Measurements from ENCODE around the gene PRKG2. TPM values are rescaled to one million over a fixed set of nuclear protein-coding genes. Genes with fewer than 3 reads are reported as not detected.
A peak's percentile ranks its signal among the peaks of the same experiment; 100 is the strongest.

The PRKG2 gene
- total RNA-seq, 1 experiment from 2014 or later: 0.05 TPM

DNA sequence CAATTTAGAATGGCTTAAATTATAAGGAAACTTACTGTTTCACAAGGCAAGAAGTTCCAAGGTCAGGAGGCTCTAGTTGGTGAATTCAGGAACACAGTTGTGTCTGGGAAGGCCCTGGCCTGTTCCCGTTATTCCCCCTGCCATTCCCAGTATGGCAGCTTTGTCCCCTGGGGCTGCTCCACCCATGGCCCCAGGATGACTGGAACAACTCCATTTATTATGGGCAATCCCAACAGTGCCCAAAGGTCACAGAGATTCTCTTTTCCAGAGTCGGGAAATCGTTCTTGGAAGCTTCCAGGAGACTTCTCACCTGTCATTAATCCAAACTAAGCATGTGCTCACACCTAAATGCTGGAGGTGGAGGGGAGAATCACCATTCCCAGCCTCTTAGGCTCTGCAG, 2.8 kb upstream of the PRKG2 start:
- DNase-seq (ENCODE audit: low read depth): no peak

DNA sequence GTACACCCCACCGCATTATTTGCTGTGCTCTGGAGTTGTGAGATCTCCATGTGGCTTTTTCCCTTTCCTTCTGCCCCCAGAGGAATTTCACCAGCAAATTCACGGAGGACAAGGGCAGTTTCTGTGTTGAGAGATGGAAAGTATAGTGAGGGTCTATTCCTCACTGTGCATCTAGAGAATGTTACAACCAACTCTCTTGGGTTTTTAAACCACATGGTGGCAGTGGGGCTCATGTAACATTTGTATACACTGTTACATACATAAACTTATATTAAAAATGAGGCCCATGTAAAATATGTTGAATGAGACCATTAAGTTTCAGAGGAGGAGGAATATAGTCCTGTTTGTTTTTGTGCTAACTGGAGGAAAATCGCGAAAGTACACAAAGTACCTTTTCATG, 909 bp upstream of the PRKG2 start:
- no peak for DNase-seq (ENCODE audit: low read depth)

DNA sequence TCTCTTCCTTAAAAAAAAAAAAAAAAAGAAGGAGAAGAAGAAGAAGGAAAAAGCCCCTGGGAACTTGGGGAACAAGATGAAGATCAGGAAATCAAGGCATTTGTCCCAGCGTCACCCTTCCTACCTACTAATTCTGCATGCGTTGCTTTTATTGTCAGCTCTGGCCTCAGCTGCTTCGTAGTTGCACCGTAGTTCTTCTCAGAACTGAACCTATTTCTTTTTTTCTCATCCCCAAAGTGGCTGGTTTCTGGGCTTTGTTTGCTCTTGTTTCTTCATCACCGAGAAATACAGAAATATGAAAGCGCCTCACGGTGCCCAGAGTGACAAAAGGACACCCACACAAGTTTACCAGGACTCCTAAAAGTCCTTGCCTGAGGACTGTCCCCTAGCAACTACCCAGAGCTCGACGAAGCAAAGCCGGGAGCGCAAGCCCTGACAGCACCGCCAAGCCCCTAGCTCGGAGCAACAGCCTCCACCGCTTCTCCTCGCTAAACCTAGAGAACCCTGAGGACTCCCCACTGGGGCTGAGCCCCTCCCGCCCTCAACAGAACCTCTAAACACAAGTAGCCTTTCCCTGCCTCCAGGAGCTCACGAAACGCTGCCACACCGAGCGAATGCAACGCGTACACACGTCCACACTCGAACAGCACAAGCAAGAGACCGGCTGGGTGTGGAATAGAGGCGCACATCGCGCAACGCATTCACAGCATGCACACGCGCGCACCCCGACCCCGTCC, 710 bp downstream of the PRKG2 start:
- DNase-seq (ENCODE audit: low read depth): no peak

DNA sequence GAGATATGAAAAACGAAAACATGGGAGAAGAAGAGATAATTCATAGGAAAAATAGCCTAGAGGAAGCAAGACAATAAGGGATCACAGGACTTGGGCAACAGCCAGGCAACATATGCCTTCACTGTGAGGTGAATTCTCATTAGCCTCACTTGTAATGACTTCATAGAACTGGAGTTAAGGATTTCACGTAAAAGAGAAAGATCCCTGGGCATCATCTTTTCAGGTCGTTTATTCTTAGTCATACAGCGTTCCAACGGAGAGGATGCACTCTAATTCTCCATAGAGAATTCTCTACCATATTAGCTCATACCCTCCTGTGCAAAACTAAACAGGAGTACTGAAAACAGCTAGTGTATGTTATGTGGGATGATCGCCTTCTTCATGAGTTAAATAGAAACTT, 1.4 kb downstream of the PRKG2 start:
- no peak for DNase-seq (ENCODE audit: low read depth)

DNA sequence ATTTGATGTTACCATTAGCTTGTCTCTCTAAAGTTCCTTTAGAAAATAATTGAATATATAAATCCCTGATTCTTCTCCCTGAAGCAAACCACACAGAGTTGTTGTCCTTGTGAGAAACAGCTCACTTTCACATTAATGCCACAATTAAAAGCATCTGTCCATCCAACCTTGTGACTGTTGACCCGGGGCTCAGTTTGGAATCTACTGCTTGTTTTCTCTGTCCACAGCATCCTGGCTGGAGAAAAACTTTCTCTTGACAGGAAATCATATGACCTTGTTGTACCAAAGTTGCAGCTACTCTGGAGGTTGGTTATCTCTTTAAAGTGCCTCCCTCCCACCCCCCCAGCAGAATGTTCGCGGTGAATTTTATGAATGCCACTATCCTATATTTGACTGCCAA, 3.1 kb downstream of the PRKG2 start:
- no peak for DNase-seq (ENCODE audit: low read depth)

DNA sequence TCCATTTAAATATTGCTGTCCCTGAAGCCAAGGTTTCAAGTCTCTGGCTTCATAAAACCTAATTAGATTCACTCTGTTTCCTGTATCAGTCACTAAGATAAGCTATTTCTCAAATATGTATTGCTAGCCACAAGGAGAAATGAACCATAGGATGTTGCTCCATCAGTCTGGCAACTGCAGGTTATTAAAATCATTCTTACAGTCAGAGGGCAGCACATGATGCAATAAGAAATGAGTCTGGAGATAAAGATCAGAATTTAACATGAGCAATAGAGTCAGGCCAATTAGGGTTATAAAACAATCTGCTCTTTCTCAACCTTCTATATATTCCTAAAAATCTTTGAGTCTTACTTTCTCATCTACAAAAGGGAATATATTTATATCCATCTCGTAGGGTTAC, 7.2 kb downstream of the PRKG2 start:
- no peak for DNase-seq (ENCODE audit: low read depth)

DNA sequence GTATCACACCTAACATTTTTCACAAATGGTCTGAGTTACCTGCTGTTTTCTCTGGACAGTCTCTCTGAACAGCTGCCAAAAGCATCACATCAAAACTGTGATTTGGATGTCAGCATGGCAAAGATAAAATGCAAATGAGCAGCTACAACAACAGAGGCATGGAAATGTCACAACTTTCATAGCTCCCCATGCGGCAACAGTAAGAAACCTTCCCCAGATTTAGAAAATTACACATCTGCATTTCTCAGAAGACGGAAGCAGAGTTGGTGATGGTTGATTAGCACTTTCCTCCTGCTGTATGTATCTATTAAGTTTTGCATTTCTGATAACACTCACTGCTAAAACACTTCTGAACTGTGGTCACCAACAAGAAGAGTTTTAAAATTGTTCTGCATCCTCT, 9.7 kb downstream of the PRKG2 start:
- DNase-seq (ENCODE audit: low read depth): no peak

DNA sequence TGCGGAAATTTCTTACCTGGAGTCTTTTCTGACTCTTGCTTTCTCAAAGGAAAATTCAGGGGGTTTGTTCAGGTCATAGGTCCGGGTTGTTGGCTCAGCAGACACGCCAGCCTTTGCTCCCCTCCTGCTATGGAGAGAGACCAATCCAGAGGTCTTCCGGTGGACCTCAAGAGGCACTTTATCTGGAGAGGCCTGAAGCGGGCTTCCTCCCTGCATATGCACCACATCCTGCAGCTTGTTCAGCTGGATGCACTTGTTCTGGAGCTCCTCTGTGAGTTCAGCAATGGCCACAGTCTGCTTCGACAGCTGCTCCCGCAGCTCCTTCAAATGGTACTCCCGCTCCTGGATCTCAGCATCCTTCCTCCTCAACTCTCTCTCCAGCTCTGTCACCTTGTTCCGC, 10.5 kb downstream of the PRKG2 start:
- DNase-seq (ENCODE audit: low read depth): no peak

DNA sequence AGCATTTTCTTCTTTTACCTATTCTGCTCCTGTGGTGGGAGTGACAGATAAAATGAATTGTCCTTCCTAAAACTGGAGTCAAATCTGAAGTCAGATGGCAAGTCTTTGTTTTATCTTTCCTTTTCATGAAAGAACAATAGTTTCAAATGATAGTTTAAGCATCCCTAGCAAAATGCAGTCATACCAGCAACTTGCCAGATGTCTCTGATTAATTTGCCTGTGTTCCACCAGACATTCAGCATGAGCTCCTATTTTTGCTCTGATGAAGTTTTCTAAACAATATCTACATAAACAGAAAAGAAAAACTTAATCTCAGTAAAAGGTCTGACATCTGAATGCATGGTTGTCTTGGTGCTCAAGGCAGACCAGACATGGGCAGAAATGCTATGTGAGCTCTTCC, 15.2 kb downstream of the PRKG2 start:
- DNase-seq (ENCODE audit: low read depth): no peak

DNA sequence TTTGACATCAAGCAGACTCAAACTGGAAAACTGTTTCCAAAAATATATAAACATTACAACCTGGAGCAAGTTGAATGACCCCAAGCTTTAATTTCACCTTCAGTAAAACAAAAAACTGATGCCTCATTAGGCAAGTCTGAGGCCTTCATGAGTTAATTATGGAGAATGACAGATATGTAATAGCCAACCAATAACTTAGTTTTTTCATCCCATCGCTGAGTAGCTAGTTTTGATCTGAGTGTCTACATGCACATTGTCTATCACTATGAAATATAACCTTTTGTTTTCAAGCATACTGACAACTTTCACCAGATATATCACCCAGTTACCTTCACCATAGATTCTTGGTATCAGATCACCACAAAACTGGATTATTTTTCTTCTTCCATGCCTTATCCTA, 16.4 kb downstream of the PRKG2 start:
- DNase-seq (ENCODE audit: low read depth): no peak

DNA sequence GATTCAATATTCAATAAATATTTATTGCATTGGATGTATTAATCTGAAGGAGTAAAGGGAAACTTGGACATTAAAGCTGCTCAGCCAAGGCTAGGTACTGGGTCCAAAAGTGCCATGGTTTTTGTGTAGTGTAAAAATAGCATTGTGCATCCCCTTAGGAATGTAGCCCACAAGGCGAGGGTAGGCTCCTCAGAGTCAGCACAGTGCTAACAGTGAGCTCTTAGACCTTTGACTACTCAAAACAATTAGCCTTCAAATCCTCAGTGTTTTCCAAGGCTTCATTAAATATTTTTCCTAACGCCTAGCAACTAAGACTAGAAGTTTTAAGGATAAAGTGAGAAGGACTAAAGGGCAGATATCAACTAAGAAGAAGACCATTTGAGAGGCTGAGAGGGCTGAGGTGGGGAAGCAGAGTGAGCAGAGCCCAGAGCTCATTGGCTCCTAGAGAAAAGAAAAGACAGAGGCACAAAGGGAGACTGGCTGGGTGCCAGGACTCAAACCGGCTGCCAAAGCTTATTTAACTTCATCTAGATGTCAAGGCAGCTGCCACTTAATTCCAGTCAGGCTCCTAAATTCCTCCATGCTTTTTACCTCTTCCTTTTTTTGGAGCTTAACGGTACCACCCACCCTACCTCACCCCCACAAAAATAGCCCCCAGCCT, 17.0 kb downstream of the PRKG2 start:
- no peak for DNase-seq (ENCODE audit: low read depth)

DNA sequence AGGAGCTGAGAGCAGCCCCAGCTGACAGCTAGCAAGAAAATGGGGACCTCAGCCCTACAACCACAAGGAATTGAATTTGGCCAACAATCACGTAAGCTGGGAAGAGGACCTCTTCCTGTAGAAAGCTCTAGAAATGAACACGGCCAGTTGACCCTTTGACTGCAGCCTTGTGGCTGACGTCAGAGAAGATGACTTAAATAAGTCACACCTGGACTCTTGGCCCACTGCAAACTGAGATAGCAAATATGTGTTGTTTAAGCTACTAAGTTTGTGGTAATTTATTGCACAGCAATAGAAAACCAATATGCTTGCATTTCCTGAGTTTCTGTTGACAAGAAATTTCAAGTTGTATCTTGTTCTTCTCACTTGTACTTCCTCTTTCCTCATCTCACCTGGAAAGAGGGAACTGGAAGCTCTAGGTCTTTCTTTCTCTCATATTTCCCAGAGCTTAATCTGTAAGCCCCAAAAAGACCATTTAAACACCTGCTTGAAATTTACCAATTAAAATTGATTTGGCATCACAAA, 18.8 kb downstream of the PRKG2 start:
- DNase-seq (ENCODE audit: low read depth): no peak

DNA sequence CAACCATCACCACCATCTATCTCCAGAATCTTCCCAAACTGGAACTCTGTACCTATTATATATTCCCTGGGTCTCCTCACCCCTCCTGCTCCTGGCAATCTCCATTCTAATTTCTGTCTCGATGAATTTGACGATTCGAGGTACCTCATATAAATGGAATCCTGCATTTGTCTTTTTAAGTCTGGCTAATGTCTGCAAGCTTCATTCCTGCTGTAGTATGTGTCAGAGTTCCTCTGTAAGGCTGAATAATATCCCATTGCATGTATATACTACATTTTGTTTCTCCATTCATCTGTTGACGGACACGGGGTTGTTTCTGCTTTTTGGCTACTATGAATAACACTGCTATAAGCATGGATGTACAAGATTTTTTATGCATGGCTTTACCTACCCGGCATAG, 19.5 kb downstream of the PRKG2 start:
- no peak for DNase-seq (ENCODE audit: low read depth)

DNA sequence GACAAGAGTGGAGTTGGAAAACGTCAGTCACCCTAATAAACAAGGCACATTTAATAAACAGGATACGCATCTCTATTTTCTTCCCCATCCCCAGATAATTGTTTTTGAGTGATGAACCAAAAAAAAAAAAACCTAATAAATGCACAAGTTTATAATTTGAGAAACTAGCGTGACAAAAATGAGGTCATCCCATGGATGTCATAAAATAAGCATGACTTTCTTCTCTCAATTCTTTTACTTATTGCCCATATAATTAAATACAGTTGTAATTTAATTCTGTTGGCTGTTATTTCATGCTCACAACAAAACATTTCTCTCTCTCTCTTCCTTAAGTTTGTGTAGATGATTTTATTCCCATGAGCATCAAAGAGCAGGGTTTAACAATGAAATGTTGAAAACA, 20.7 kb downstream of the PRKG2 start:
- DNase-seq (ENCODE audit: low read depth): no peak

DNA sequence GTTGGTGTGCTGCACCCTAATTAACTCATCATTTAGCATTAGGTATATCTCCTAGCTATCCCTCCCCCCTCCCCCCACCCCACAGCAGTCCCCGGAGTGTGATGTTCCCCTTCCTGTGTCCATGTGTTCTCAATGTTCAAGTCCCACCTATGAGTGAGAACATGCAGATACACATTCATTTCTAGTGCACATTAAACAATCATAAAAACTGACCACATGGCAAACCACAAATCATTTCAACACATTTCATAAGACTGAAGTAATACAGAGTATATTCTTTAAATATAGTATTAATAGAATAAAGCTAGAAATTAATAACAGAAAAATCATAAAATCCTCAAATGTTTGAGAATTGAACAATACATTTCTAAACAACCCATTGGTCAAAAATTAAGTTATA, 34.1 kb downstream of the PRKG2 start:
- DNase-seq (ENCODE audit: low read depth): no peak

DNA sequence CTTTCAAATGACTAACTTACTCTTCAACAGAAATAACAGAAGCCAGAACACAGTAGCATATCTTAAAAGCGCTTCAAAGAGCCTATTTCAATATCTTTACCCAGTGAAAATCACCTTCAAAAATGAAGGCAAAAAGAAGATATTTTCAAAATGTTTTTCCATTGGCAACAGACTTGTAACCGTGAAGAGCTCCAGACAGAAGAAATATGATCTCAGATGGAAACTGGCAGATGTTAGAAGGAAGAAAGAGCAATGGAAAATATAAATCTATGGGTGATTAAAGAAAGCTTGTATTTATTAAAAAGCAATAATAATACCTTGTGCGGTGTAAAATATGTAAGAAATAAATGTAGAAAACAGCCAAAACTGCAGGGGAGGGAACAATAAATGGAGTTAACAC, 35.7 kb downstream of the PRKG2 start:
- DNase-seq (ENCODE audit: low read depth): no peak

DNA sequence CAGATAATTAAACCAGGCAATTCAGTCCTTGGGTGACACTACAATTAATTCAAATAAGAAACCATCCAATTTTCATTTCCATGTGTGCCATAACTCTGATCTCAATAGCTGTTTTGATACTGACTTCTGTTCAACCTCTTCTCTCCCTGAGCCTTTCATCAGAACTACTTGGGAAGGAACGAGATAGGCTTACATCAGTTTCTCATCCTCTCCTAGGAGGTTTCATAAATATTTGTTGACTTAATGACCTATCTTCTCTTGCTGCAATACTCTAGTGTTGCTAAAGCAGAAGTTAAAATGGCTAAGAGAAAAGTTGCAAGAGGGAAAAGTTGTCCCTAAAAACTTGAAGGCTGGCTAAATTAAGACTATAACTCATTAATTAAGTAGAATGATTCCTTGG, 41.8 kb downstream of the PRKG2 start:
- no peak for DNase-seq (ENCODE audit: low read depth)

DNA sequence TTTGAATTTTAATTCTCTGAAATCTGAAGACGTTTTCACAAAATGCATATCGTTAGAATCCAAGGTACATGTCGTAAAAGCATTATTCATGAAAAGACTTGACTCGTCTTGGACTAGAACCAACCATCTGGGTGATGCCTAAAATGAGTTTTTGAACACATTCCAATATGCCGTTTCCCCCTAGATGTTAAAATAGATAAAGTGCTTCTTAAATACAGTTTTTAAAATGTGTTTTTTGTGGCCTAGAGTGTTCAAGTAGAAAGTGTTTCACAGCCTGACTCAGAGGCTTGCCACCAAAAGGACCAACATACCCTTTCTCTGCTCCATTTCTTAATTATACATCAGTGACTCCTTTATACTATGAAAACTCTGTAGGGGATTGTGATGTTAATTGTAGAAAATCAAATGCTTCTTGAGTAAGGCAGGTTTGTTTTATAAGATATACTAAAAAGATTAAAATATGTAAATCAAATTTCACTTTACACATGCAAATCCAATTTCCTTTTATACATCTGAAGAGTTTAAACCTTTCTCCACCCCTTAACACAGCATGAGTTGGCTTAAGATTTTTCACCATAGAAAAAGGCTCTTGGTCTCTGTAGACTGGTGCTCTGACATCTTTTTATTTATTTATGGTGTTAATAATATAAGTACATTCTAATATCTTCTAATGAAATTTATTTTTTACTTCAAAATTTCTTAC, 48.4 kb downstream of the PRKG2 start:
- DNase-seq (ENCODE audit: low read depth): no peak

DNA sequence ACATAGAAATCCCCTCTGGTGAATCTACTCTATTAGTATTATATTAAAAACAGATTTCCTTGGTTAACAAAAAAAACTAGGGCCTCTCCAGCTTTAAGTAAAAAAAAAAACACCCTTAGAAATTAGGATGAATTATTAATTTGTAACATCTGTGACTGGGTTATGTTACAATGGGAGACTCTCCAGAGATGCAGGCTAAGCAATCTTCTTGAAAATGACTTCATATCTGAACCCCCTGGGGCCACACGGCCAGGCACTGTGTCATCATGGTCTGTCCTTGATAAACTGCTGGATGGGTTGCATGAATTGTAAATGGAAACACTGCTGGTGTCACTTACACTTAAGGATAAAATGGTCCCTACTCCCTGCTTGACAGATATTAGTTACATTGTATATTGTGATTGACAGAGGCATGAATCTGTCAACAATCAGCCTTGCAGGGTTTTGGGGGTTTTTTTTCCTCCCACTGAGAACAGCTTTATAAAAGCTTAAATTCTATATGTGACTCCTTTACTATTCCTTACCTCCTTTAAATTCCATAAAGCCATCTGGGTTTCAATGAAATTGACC, 49.1 kb downstream of the PRKG2 start:
- DNase-seq (ENCODE audit: low read depth): no peak

DNA sequence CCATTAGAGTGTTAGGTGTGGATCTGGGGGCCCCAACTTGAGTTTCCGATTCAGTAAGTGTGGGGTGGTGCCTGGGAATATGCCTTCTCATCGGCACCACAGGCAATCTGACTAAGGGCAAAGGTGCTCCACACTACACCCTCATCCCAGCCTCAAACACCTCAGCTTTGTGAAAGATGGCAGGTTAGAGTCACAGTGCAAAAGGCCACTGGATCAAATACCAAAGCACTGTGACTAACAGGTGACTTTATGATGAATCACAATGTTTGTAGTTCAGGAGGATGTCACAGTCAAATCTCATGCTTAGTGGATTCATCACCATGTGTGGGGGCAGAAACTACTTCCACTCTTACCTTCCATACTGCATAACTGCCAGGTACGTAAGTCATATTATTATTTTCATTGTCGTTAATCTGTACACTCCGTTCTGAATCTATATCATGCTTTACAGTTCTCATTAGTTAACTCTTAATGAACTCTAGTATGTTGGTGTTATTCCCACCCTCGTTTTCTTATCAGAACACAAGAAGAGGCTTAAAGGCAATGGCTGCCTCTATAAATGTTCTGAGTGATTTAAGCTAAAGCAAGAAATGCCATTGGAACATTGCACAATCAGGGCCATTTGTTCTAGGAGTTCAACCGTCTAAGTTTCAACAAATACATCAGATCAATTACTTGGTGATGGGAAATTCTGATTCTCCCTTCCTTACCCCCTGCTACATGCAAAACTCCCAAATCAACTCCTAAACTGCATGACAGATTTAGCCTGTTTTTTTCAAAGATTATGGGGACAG, 50.2 kb downstream of the PRKG2 start:
- DNase-seq (ENCODE audit: low read depth): peak; percentile 89

DNA sequence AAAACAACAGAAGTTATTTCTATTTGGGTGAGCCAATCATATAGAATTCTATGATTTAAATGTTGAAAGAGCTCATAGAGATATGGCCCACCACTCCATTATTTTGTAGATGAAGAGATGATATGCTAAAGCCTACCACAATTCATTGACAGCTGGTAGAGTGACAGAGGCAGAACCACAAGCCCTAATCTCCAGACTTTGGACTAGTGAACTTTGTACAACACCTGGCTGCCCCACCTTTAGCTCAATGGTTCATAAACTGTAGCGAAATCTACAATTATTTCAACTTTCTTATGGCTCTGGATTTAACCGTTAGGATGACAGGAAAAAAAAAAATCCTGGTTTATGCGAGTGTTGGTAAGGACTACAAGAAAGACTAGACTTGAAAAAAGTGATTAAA, 50.9 kb downstream of the PRKG2 start:
- no peak for DNase-seq (ENCODE audit: low read depth)

All from HT1080 (cell line).